OCI-LY7 (cell line): Measurements from ENCODE around the gene ULK4. TPM values are rescaled to one million over a fixed set of nuclear protein-coding genes. Genes with fewer than 3 reads are reported as not detected.

Source experiments
- BruUV-seq: library from RNA; stranded (reverse); fragments of 400-500 nt; replicated peaks from 2 replicates; lab custom pipeline; 2021; lab: Mats Ljungman, UMichigan
- CTCF ChIA-PET: fragments of 300-600 bp; sonication (Branson Sonifier 250); formaldehyde crosslinking; loops from one replicate; lab custom pipeline; 2022; ENCODE audit warnings: antibody characterized with exemption; ENCODE audit not compliant: unreplicated experiment; lab: Charles Lee
- POLR2A ChIA-PET: fragments of 300-600 bp; sonication (Branson Sonifier 250); formaldehyde crosslinking; loops from one replicate; lab custom pipeline; 2022; ENCODE audit warnings: antibody characterized with exemption; lab: Charles Lee
- DNase-seq: peaks from one replicate; pipeline ENCODE4 v3.0.0-alpha.2; 2015; ENCODE audit warnings: low spot score
- H2AFZ ChIP-seq: fragments of 200-600 bp; sonication (generic), shearing (Covaris generic); 2 replicates; pipeline ENCODE4 v1.6.1; 2014; ENCODE audit warnings: mild to moderate bottlenecking, antibody characterized with exemption, low read length, moderate library complexity
- H3K27ac ChIP-seq: fragments of 200-600 bp; sonication (generic); 2 replicates; pipeline ENCODE4 v1.5.1; 2014; ENCODE audit warnings: mixed run types, low read depth, mild to moderate bottlenecking, moderate library complexity, low read length, inconsistent platforms; ENCODE audit not compliant: poor library complexity, severe bottlenecking
- H3K36me3 ChIP-seq: fragments of 200-600 bp; sonication (generic); 2 replicates; pipeline ENCODE4 v1.6.1; 2014; ENCODE audit warnings: mild to moderate bottlenecking, antibody characterized with exemption, low read length, moderate library complexity, mixed read lengths; ENCODE audit not compliant: insufficient read depth
- H3K4me1 ChIP-seq: fragments of 200-600 bp; sonication (generic); 2 replicates; pipeline ENCODE4 v1.5.1; 2014; ENCODE audit warnings: mild to moderate bottlenecking, low read length; ENCODE audit not compliant: insufficient read depth, poor library complexity, severe bottlenecking
- H3K4me2 ChIP-seq: fragments of 200-600 bp; sonication (generic); 2 replicates; pipeline ENCODE4 v1.6.1; 2014; ENCODE audit warnings: mild to moderate bottlenecking, low read length
- H3K4me3 ChIP-seq: fragments of 200-600 bp; sonication (generic); 2 replicates; pipeline ENCODE4 v1.5.1; 2014; ENCODE audit warnings: mild to moderate bottlenecking, low read depth, low read length; ENCODE audit not compliant: poor library complexity, severe bottlenecking
- H3K79me2 ChIP-seq: fragments of 200-600 bp; sonication (generic); 2 replicates; pipeline ENCODE4 v1.6.1; 2016; ENCODE audit warnings: low read depth, mild to moderate bottlenecking, low read length, moderate library complexity, mixed read lengths; ENCODE audit not compliant: insufficient read depth
- H3K9me2 ChIP-seq: fragments of 200-600 bp; sonication (generic); 2 replicates; pipeline ENCODE4 v1.6.1; 2016; ENCODE audit warnings: mild to moderate bottlenecking, low read length, mixed read lengths; ENCODE audit not compliant: insufficient read depth
- H3K9me3 ChIP-seq: fragments of 200-600 bp; sonication (generic); 2 replicates; pipeline ENCODE4 v1.6.1; 2014; ENCODE audit warnings: mild to moderate bottlenecking, mixed run types, low read length, mixed read lengths
- H4K20me1 ChIP-seq: fragments of 200-600 bp; sonication (generic); 2 replicates; pipeline ENCODE4 v1.6.1; 2014; ENCODE audit warnings: mild to moderate bottlenecking, antibody characterized with exemption, low read length, moderate library complexity, mixed read lengths; ENCODE audit not compliant: insufficient read depth
- EZH2phosphoT487 ChIP-seq: fragments of 200-600 bp; sonication (generic); IDR thresholded peaks from 2 replicates; pipeline ENCODE4 v1.6.1; 2018; ENCODE audit warnings: low read depth, borderline replicate concordance, mild to moderate bottlenecking, mixed run types, antibody characterized with exemption, low read length, moderate library complexity, mixed read lengths
- intact Hi-C: fragments of 100-400 bp; cut with micrococcal nuclease; formaldehyde crosslinking; loops from one replicate; pipeline ENCODE4 v1.10.0; 2022; ENCODE audit not compliant: unreplicated experiment
- total RNA-seq, 2 experiments: library from RNA; depleted of rRNA in 1 of 2; stranded (reverse); fragments of >200 nt in 1 of 2; shearing (Covaris generic) in 1 of 2; gene quantifications; 2 replicates each; pipeline ENCODE4 v1.2.3, GENCODE V29; 2014 to 2022
- TF ChIP-seq, protein P1 (sequence below): fragments of 200-600 bp; sonication (generic); conservative IDR thresholded peaks from 2 replicates; pipeline ENCODE4 v1.5.1; 2014; ENCODE audit warnings: mild to moderate bottlenecking, antibody characterized with exemption, low read length, moderate library complexity, mixed read lengths

Gene ULK4
- total RNA-seq, 2 experiments from 2014 or later = 18.9 to 21.0 TPM

DNA sequence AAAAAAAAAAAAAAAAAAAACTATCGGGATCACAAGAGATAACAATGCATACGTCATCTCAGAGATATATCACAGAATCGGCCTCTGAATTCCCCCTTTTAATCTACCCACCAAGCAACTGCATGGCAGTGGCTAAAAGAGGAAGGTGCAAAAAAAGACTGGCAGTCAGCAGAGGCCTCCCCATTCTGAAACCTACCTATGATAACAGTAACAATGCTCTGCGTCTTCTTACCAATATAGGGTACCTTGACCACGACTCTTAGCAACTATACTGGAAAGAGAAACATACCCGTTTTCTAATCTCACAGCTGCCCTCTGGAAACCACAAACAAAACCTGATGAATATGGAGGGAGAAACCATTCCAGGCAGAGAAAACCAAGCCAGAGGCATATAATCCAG, 106.9 kb downstream of the ULK4 start:
- H3K36me3 ChIP-seq = no peaks in the 10 kb centered on the region
- no peaks in the 10 kb centered on the region for H3K4me1 ChIP-seq
- no peaks in the 10 kb centered on the region for H3K9me3 ChIP-seq
- no peak overlapping the region for H3K4me3 ChIP-seq
- TF ChIP-seq, protein P1, sequence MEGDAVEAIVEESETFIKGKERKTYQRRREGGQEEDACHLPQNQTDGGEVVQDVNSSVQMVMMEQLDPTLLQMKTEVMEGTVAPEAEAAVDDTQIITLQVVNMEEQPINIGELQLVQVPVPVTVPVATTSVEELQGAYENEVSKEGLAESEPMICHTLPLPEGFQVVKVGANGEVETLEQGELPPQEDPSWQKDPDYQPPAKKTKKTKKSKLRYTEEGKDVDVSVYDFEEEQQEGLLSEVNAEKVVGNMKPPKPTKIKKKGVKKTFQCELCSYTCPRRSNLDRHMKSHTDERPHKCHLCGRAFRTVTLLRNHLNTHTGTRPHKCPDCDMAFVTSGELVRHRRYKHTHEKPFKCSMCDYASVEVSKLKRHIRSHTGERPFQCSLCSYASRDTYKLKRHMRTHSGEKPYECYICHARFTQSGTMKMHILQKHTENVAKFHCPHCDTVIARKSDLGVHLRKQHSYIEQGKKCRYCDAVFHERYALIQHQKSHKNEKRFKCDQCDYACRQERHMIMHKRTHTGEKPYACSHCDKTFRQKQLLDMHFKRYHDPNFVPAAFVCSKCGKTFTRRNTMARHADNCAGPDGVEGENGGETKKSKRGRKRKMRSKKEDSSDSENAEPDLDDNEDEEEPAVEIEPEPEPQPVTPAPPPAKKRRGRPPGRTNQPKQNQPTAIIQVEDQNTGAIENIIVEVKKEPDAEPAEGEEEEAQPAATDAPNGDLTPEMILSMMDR = no peak
- TF ChIP-seq EZH2phosphoT487 = no peak
- H2AFZ ChIP-seq = no peak overlapping the region
- no TSS peak for BruUV-seq
- H3K9me2 ChIP-seq = no peaks in the 10 kb centered on the region
- CTCF ChIA-PET = no interaction called here
- no peaks in the 10 kb centered on the region for H4K20me1 ChIP-seq
- H3K79me2 ChIP-seq = no peaks in the 10 kb centered on the region
- POLR2A ChIA-PET = no interaction called here
- intact Hi-C loops = no loop called here
- no peak overlapping the region for H3K4me2 ChIP-seq
- no peak for DNase-seq
- H3K27ac ChIP-seq = no peak overlapping the region

DNA sequence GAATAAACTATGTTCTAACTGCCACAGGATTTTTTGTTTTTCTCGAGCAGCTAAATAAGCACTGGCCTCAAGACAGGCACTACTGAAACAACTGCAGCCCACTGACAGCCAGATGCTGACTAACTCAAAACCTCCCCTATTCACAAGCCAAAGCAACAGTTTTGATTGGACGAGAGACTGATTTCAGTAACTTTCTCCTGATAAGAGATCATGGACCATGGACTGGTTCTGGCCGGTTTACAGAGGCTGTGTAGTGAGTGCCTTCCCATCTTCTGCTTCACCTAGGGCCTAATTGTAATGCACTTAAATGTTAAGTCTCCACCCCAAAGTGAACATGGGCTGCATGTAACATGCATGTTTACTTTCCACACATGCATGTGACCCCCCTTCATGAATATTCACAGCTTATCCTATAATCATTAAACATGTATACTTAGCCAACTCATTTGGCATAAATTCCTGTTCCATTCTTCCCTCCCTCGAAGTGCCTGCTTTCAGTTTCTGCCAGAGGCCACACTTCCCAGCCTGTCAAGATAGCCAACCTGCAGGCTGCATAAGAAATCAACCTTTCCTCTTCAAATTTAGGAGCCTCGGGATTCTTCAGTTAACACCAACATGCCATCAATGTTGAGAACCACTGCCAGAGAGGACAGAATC, 108.2 kb downstream of the ULK4 start:
- H3K9me3 ChIP-seq = no peaks in the 10 kb centered on the region
- no peaks in the 10 kb centered on the region for H3K4me1 ChIP-seq
- H3K4me2 ChIP-seq = no peak overlapping the region
- CTCF ChIA-PET = no interaction called here
- POLR2A ChIA-PET = no interaction called here
- TF ChIP-seq EZH2phosphoT487 = no peak
- TF ChIP-seq, protein P1 = no peak
- no peaks in the 10 kb centered on the region for H3K36me3 ChIP-seq
- no peak for DNase-seq
- no peaks in the 10 kb centered on the region for H3K9me2 ChIP-seq
- H3K4me3 ChIP-seq = no peak overlapping the region
- H2AFZ ChIP-seq = no peak overlapping the region
- no peaks in the 10 kb centered on the region for H3K79me2 ChIP-seq
- BruUV-seq = no TSS peak
- no peaks in the 10 kb centered on the region for H4K20me1 ChIP-seq
- H3K27ac ChIP-seq = no peak overlapping the region
- intact Hi-C loops = no loop called here

- H3K4me3 ChIP-seq = no peak overlapping the region
- no peaks in the 10 kb centered on the region for H3K79me2 ChIP-seq
- H3K9me3 ChIP-seq = no peaks in the 10 kb centered on the region
- BruUV-seq = no TSS peak
- CTCF ChIA-PET = no interaction called here
- POLR2A ChIA-PET = no interaction called here
- H4K20me1 ChIP-seq = no peaks in the 10 kb centered on the region
- H3K27ac ChIP-seq = no peak overlapping the region
- intact Hi-C loops = no loop called here
- H3K36me3 ChIP-seq = no peaks in the 10 kb centered on the region
- H3K9me2 ChIP-seq = no peaks in the 10 kb centered on the region
- no peaks in the 10 kb centered on the region for H3K4me1 ChIP-seq
- DNase-seq = no peak
- no peak overlapping the region for H3K4me2 ChIP-seq
- H2AFZ ChIP-seq = no peak overlapping the region
- TF ChIP-seq, protein P1 = no peak
- TF ChIP-seq EZH2phosphoT487 = no peak
Observed at GRCh38 chr3:41848753-41849574, 112.9 kb downstream of the ULK4 start.
